GM06990 (cell line): ENCODE results near the gene STK35.

ENCODE experiments used
- DNase-seq: peaks from one replicate; pipeline ENCODE4 v3.0.0-alpha.2; 2011; ENCODE audit not compliant: insufficient read length; ENCODE audit errors: extremely low read depth
- H3K27me3 ChIP-seq: replicated peaks from 2 replicates; pipeline ENCODE4 v1.6.0; 2011; ENCODE audit warnings: low read length; ENCODE audit not compliant: control insufficient read depth, insufficient read depth
- H3K36me3 ChIP-seq: 2 replicates; pipeline ENCODE4 v1.5.1; 2011; ENCODE audit warnings: low read length; ENCODE audit not compliant: control insufficient read depth, insufficient read depth
- H3K4me3 ChIP-seq: replicated peaks from 2 replicates; pipeline ENCODE4 v1.5.1; 2011; ENCODE audit warnings: low read depth, mild to moderate bottlenecking, control low read depth, low read length
- CTCF ChIP-seq: IDR thresholded peaks from 2 replicates; pipeline ENCODE4 v1.5.1; 2011; ENCODE audit warnings: low read length, control low read depth, mild to moderate bottlenecking, inconsistent platforms; ENCODE audit not compliant: insufficient read depth, poor library complexity, severe bottlenecking

STK35 gene

GRCh38 chr20:2059411-2059810 is 42.2 kb upstream of the STK35 start:
- no peak overlapping the region for H3K4me3 ChIP-seq
- no peaks in the 10 kb centered on the region for H3K36me3 ChIP-seq
- TF ChIP-seq CTCF = no peak
- DNase-seq = no peak
- no peaks in the 10 kb centered on the region for H3K27me3 ChIP-seq

GRCh38 chr20:2065099-2065498 is 36.5 kb upstream of the STK35 start:
- Histone ChIP-seq H3K36me3 (no peaks in the 10 kb centered on the region), H3K27me3 (no peaks in the 10 kb centered on the region), H3K4me3 (no peak overlapping the region)
- no peak for TF ChIP-seq CTCF
- DNase-seq = no peak

- Histone ChIP-seq H3K4me3 (no peak overlapping the region), H3K27me3 (no peaks in the 10 kb centered on the region), H3K36me3 (no peaks in the 10 kb centered on the region)
- TF ChIP-seq CTCF = no peak
- DNase-seq = no peak
Measured at GRCh38 chr20:2066461-2067122, 35.0 kb upstream of the STK35 start.

GRCh38 chr20:2080532-2081224 is 20.9 kb upstream of the STK35 start:
- Histone ChIP-seq H3K4me3 (no peak overlapping the region), H3K27me3 (no peaks in the 10 kb centered on the region; the same call in 1 of the 2 replicates)
- no peak for TF ChIP-seq CTCF

GRCh38 chr20:2084703-2085102 is 16.9 kb upstream of the STK35 start:
- no peak for DNase-seq
- peaks cover 2% of the 10 kb centered on the region for H3K27me3 ChIP-seq
- no peak for TF ChIP-seq CTCF

More at GRCh38 chr20:2080532-2081224, 20.9 kb upstream of the STK35 start:
- no peaks in the 10 kb centered on the region for H3K36me3 ChIP-seq
- no peak for DNase-seq

More at GRCh38 chr20:2084703-2085102, 16.9 kb upstream of the STK35 start:
- H3K4me3 ChIP-seq = no peak overlapping the region
- H3K36me3 ChIP-seq = no peaks in the 10 kb centered on the region
